LNCaP clone FGC (cell line): ENCODE measurements around the gene TRPM1.

Source experiments
- DNase-seq: peaks from one replicate; pipeline ENCODE4 v3.0.0-alpha.2; 2011; ENCODE audit warnings: low read depth
- H3K4me3 ChIP-seq: 2 replicates; pipeline ENCODE4 v1.5.1; 2011; ENCODE audit warnings: mild to moderate bottlenecking, low read depth, low read length, control low read depth
- TF ChIP-seq, protein P1 (sequence below): IDR thresholded peaks from 2 replicates; pipeline ENCODE4 v1.5.1; 2012; ENCODE audit warnings: mild to moderate bottlenecking; ENCODE audit not compliant: control insufficient read depth, insufficient read depth; ENCODE audit errors: extremely low read depth

TRPM1 gene

DNA sequence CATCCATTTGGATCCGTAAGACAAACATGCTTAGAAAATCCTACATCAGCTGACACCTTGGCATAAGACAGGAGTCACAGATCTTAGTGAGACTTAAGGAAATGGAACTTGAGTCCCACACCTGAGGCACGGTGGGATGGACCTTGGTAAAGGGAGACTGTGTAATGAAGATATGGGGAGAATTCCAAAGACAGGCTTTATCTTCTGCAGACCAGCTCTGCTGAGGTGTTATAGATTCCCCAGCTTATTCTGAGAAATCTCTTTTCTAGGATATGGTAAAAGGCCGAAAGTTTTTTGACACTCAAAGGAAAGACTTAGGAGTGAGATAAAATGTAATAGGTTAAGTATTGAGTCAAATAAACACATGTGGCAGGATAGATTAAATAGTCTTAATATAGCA, 101.8 kb downstream of the TRPM1 start:
- H3K4me3 ChIP-seq: no peak overlapping the region
- DNase-seq: no peak
- TF ChIP-seq, protein P1, sequence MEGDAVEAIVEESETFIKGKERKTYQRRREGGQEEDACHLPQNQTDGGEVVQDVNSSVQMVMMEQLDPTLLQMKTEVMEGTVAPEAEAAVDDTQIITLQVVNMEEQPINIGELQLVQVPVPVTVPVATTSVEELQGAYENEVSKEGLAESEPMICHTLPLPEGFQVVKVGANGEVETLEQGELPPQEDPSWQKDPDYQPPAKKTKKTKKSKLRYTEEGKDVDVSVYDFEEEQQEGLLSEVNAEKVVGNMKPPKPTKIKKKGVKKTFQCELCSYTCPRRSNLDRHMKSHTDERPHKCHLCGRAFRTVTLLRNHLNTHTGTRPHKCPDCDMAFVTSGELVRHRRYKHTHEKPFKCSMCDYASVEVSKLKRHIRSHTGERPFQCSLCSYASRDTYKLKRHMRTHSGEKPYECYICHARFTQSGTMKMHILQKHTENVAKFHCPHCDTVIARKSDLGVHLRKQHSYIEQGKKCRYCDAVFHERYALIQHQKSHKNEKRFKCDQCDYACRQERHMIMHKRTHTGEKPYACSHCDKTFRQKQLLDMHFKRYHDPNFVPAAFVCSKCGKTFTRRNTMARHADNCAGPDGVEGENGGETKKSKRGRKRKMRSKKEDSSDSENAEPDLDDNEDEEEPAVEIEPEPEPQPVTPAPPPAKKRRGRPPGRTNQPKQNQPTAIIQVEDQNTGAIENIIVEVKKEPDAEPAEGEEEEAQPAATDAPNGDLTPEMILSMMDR: no peak

DNA sequence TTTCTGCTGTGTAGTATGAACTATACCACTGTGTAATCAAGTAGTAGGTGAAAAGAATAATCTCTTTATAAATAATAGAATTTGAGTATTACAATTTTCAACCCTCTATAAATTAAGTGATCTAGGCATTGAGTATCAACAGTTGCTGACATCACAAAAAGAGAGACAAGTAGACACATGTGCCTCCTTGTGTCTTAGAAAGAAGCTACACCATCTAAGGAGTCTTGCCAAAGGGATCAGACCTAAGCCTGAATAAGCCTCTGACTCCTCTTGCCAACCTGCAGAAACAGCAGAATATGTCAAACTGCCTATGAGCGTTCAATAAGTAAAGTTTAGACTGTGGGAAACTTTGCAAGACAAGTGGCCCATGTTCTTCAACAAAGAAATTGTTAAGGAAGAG, 104.3 kb downstream of the TRPM1 start:
- DNase-seq: no peak

DNA sequence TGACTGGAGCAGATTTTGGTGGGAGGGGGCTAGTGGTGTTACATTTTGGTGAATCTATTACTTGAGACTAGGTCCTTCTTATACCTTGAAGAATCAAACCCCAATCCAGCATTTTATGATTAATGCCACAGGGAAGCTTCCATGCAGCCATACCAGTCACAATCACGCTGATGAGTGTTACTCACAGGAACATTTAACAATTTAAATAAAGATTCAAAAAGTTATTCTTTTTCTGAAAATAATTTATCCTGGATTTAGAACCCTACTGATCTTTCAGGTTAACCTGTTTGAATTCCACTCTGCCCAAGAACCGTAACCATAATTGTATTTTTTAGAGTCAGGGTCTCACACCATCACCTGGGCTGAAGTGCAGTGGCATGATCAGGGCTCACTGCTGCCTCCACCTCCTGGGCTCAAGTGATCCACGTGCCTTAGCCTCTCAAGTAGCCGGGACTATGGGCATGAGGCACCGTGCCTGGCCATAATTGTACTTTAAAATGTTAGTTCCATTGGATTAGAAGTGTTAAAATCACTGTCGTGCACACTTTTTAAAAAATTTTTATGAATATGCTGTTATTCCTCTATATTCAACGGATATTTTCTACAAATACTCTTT, 109.2 kb downstream of the TRPM1 start:
- TF ChIP-seq, protein P1: no peak
- no peak for DNase-seq
- H3K4me3 ChIP-seq: peak overlapping the region; percentile 94

More for the DNA sequence above, 104.3 kb downstream of the TRPM1 start:
- no peak overlapping the region for H3K4me3 ChIP-seq
- TF ChIP-seq, protein P1: no peak

DNA sequence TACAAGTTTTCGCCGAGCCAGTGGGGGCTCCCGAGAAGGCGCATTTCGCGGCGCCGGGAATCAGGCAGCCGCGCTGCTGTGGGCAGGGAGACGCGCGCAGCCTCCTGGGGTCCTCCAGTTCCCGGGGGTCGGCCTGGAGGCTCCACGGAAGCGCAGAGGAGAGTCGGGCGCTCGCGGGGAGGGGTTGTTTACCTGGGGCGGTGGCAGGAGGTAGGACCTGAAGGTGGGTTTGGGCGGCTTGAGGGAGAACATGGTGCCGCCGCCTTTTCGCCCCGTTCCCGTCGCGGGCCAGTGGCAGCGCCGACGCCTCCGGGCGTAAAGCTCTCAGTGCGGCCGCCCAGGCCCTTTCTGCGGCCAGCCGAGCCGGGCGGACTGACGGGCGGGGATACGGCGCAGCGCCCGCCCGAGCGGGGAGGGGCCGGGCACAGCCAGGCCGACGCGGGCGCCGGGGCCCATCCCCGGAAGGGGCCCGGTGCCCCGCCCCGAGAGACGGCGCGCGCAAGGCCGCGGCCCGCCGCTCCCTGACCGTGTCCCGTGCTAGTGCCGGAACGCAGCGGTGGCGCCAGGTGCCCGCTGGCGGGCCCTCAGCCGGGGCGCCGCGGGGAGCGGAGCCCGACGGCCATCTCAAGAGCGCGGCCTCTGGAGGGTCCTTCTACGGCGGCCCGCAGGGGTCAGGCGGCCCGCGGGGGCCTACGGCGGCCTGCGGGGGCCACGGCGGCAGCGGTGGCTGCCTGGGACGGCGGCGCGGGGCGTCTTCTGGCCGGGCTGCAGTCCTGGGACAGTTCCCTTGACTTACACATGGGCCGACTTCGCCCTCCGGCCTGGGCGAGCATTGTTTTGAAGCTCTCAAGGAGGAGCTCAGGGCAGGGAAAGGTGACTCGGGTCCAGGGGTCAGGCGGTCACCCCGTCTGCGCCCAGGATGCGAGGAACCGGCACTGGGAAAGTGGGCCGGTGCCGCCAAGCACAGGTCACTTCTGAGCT, 110.0 kb downstream of the TRPM1 start, which contains the start of gene MTMR10:
TSS of gene MTMR10 (minus strand) at position 374 of the 981 bp plus-strand sequence. CDS start at position 252, 122 bp downstream.
- TF ChIP-seq, protein P1: no peak
- peak within 1 kb of the TSS; percentile 94 for H3K4me3 ChIP-seq
- no peak for DNase-seq

DNA sequence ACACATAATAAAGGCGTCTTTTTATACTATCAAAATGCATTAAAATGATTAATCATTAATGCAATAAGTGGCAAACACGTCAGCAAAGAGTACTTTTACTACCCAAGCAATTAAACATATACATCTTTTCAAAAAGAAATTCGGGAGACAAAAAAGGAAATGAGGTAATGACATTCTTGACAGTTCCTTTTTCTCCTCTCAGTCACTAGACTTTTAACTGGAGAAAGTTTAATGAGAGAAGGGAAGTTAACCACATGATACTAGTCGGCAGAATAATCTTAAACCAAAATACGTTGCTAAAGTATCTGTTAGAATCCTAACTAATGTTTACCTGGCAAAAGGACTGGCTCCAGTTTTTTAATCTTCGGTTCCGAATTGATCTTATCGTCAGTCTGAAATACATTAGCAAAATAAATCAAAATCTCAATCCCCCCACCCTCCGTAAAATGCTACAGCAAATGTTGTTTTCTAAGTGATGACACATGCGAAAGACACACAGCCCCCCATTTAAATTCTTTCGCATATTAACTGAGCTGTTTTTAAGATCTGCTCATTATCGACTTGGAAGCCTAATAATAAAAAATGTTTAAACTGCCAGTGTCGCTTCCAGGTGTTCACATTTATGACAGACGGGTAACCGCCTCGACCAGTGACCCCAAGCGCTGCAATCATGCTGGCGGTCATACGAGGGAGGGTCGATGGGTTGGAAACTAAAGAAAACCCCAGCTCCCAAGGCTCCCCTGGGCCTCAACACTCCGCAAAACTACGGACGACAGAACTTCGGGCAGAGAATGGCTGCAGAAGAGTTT, 110.9 kb downstream of the TRPM1 start:
- TF ChIP-seq, protein P1: no peak
- peak overlapping the region; percentile 94 for H3K4me3 ChIP-seq
- no peak for DNase-seq

DNA sequence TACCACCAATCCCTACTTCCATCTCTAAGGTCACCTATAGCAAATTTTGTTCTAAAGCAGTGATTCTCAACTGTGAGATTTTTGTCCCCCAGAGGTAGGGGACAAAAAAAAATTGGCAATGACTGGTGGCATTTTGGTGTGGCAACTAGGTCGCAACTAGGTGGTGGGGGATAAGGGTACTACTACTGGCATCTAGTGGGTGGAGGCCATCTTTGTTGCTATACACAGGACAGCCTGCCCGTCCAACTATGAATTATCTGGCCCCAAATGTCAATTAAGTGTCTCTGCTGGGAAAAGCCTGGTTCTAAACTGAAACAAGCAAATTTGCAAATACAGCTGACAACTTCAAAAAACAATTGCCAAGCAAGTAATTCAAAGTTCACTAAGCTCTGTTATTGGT, 111.5 kb downstream of the TRPM1 start:
- H3K4me3 ChIP-seq: peak overlapping the region; percentile 94
- no peak for DNase-seq

More for the DNA sequence above, 111.5 kb downstream of the TRPM1 start:
- TF ChIP-seq, protein P1: no peak
